CD4-positive, alpha-beta memory T cell (primary cell): ENCODE data around the gene NRXN2. TPM values are rescaled to one million over a fixed set of nuclear protein-coding genes. Genes with fewer than 3 reads are reported as not detected.
A peak's percentile ranks its signal among the peaks of the same experiment; 100 is the strongest.
"Not testable (repeated sequence)": the region's sequence is repeated elsewhere in the genome, so short reads cannot be mapped to it uniquely, and the experiment has no call there.

Experiments used
- CTCF ChIA-PET: fragments of 350-600 bp; sonication (Branson Sonifier 250); formaldehyde crosslinking; loops from one replicate; lab custom pipeline; 2021; ENCODE audit warnings: inconsistent platforms; ENCODE audit not compliant: partially characterized antibody; lab: Charles Lee
- POLR2A ChIA-PET: fragments of 350-600 bp; sonication (Branson Sonifier 250); formaldehyde crosslinking; loops from one replicate; lab custom pipeline; 2021; ENCODE audit not compliant: partially characterized antibody; lab: Charles Lee
- DNase-seq, 5 donors: peaks; one replicate each; pipeline versions ENCODE4 v3.0.0 to v3.0.0-alpha.2; 2020 to 2022; ENCODE audit warnings: mixed read lengths in 1 of 5
- H3K27ac ChIP-seq: one replicate; pipeline ENCODE4 v1.7.0; 2013; ENCODE audit warnings: low read depth, low read length
- H3K27me3 ChIP-seq: 2 replicates; pipeline ENCODE4 v1.7.0; 2013; ENCODE audit warnings: mild to moderate bottlenecking, low read length, moderate library complexity; ENCODE audit not compliant: insufficient read depth
- H3K36me3 ChIP-seq: 2 replicates; pipeline ENCODE4 v1.7.0; 2013; ENCODE audit warnings: mild to moderate bottlenecking, low read length, moderate library complexity; ENCODE audit not compliant: insufficient read depth
- H3K4me1 ChIP-seq: 2 replicates; pipeline ENCODE4 v1.7.0; 2013; ENCODE audit warnings: mild to moderate bottlenecking, low read length, moderate library complexity; ENCODE audit not compliant: insufficient read depth
- H3K4me3 ChIP-seq, 2 donors: one replicate each; pipeline ENCODE4 v1.7.0; 2013; ENCODE audit warnings: low read length in 2 of 2, mild to moderate bottlenecking in 1 of 2
- H3K9me3 ChIP-seq, 2 donors: one replicate each; pipeline ENCODE4 v1.7.0; 2013; ENCODE audit warnings: low read length in 2 of 2, control low read depth in 1 of 2; ENCODE audit not compliant: control insufficient read depth in 1 of 2
- H3K27ac Mint-ChIP-seq, 7 donors: one replicate each; pipeline ENCODE4 v1.8.0; 2020 to 2021; ENCODE audit warnings: mixed read lengths in 7 of 7, mild to moderate bottlenecking in 6 of 7, inconsistent platforms in 3 of 7, moderate library complexity in 3 of 7
- H3K27me3 Mint-ChIP-seq, 2 donors: one replicate each; pipeline ENCODE4 v1.8.0; 2020 to 2021; ENCODE audit warnings: mixed read lengths in 2 of 2
- H3K36me3 Mint-ChIP-seq, 2 donors: one replicate each; pipeline ENCODE4 v1.8.0; 2020 to 2021; ENCODE audit warnings: mixed read lengths in 2 of 2, inconsistent platforms in 1 of 2, mild to moderate bottlenecking in 1 of 2
- H3K4me1 Mint-ChIP-seq, 4 donors: one replicate each; pipeline ENCODE4 v1.8.0; 2020 to 2021; ENCODE audit warnings: mixed read lengths in 4 of 4, mild to moderate bottlenecking in 1 of 4
- H3K4me3 Mint-ChIP-seq, 8 donors: one replicate each; pipeline ENCODE4 v1.8.0; 2020 to 2021; ENCODE audit warnings: mixed read lengths in 8 of 8, mild to moderate bottlenecking in 7 of 8, moderate library complexity in 6 of 8, inconsistent platforms in 3 of 8
- H3K9me3 Mint-ChIP-seq, 8 donors: one replicate each; pipeline ENCODE4 v1.8.0; 2020 to 2021; ENCODE audit warnings: mixed read lengths in 8 of 8, mild to moderate bottlenecking in 5 of 8, inconsistent platforms in 3 of 8, moderate library complexity in 1 of 8
- intact Hi-C: fragments of 100-400 bp; cut with micrococcal nuclease; formaldehyde crosslinking; loops from one replicate; pipeline ENCODE4 v1.15.1; 2023
- polyA plus RNA-seq, 2 donors: library from polyadenylated mRNA; unstranded; fragments of 300-500 nt; fragmentation: Illumina TruSeq; gene quantifications; one replicate each; pipeline ENCODE4 v1.2.3, GENCODE V29; 2021
- total RNA-seq, 2 experiments: library from RNA; stranded (reverse); gene quantifications; one replicate each; pipeline ENCODE4 v1.2.3, GENCODE V29; 2021

Gene NRXN2
- total and polyA plus RNA-seq, 4 experiments from 2014 or later, result 0.30 TPM; not detected in 3

DNA sequence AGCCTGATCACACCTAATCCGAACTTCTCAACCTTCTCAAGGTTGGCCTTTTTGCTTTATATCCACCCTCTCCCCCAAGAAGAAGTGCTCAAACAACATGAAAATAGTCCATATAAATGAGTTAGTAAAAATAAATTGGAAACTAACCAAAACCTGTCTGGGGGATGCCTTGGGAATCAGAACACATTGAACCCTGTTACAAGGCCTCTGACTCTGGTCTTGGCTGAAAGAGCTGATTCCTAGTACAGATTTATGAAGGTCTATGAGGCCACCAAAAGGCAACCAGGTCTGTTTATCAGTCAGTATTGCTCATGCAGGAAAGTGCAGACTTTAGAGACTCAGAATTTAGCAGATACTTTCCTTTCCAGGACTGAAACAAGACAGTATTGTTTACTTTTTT lies 49.7 kb downstream of the NRXN2 start:
- no peak for DNase-seq
- no peaks in the 10 kb centered on the region for H3K4me1 ChIP-seq
- Mint-ChIP-seq H3K27ac (no peak overlapping the region), H3K9me3 (no peaks in the 10 kb centered on the region), H3K27me3 (peaks cover 36 to 37% of the 10 kb centered on the region in 2 donors), H3K36me3 (no peaks in the 10 kb centered on the region), H3K4me1 (no peaks in the 10 kb centered on the region), H3K4me3 (no peak overlapping the region)
- no peak overlapping the region for H3K4me3 ChIP-seq
- POLR2A ChIA-PET, result no interaction called here
- H3K36me3 ChIP-seq, result no peaks in the 10 kb centered on the region
- peaks cover 14% of the 10 kb centered on the region for H3K27me3 ChIP-seq
- H3K27ac ChIP-seq, result no peak overlapping the region
- H3K9me3 ChIP-seq, result no peaks in the 10 kb centered on the region
- CTCF ChIA-PET, result interaction anchor here (2.5 kb wide), 1 partner anchor 21 kb away, joined by 7 read pairs; no protein-coding TSS in a partner anchor
- intact Hi-C loops, result no loop called here

DNA sequence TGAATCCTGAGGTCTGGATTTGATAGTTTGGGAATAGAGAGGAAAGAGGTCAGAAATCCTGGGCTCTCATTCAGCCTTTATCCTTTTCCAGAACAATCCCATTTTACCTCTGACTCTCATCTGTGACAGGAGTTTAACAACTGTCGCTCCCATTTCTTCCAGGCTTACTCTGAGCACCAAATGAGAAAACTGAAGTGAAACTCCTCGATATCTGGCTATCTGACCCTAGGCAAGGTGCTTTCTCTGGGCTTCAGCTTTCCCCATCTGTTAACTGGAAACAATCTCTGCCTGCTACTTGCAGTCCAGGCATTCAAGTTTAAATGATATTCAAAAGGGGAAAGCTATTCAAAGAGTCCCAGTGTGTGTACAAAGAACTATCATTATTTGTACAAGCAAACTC lies 50.1 kb downstream of the NRXN2 start:
- Histone ChIP-seq H3K27me3 (peaks cover 14% of the 10 kb centered on the region), H3K36me3 (no peaks in the 10 kb centered on the region), H3K4me1 (no peaks in the 10 kb centered on the region), H3K9me3 (no peaks in the 10 kb centered on the region), H3K27ac (no peak overlapping the region), H3K4me3 (no peak overlapping the region)
- Mint-ChIP-seq H3K27ac (no peak overlapping the region), H3K9me3 (no peaks in the 10 kb centered on the region), H3K4me1 (no peaks in the 10 kb centered on the region), H3K36me3 (no peaks in the 10 kb centered on the region), H3K27me3 (peaks cover 34 to 37% of the 10 kb centered on the region in 2 donors), H3K4me3 (no peak overlapping the region)
- POLR2A ChIA-PET, result no interaction called here
- no peak for DNase-seq
- CTCF ChIA-PET, result interaction anchor here (2.5 kb wide), 1 partner anchor 20 kb away, joined by 7 read pairs; no protein-coding TSS in a partner anchor
- intact Hi-C loops, result no loop called here

DNA sequence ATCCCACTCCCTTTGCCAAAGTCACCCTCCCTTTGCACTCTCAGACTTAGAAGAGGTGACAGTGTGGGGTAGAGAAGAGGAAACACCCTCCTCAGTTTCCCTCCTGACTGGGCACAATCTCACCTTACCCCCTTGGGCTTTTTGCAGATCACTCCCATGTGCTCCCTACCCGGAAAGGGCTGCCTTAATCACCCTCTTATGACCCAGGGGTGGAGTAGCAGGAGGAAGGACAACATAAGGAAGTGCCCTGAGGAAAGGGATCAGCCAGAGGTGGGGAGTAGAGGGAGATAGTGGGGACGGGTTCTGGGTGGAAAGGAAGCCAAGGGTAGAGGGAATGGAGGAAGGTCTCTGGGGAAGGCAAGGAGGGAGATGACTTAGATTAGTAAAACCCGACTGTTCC lies 52.0 kb downstream of the NRXN2 start:
- Mint-ChIP-seq H3K9me3 (no peaks in the 10 kb centered on the region), H3K4me1 (no peaks in the 10 kb centered on the region), H3K27ac (no peak overlapping the region), H3K4me3 (no peak overlapping the region), H3K36me3 (no peaks in the 10 kb centered on the region), H3K27me3 (peaks cover 28% of the 10 kb centered on the region in 2 donors)
- Histone ChIP-seq H3K27me3 (peaks cover 6% of the 10 kb centered on the region), H3K36me3 (no peaks in the 10 kb centered on the region), H3K4me1 (no peaks in the 10 kb centered on the region), H3K4me3 (no peak overlapping the region), H3K27ac (no peak overlapping the region), H3K9me3 (no peaks in the 10 kb centered on the region)
- POLR2A ChIA-PET, result no interaction called here
- CTCF ChIA-PET, result no interaction called here
- no peak for DNase-seq
- intact Hi-C loops, result no loop called here

DNA sequence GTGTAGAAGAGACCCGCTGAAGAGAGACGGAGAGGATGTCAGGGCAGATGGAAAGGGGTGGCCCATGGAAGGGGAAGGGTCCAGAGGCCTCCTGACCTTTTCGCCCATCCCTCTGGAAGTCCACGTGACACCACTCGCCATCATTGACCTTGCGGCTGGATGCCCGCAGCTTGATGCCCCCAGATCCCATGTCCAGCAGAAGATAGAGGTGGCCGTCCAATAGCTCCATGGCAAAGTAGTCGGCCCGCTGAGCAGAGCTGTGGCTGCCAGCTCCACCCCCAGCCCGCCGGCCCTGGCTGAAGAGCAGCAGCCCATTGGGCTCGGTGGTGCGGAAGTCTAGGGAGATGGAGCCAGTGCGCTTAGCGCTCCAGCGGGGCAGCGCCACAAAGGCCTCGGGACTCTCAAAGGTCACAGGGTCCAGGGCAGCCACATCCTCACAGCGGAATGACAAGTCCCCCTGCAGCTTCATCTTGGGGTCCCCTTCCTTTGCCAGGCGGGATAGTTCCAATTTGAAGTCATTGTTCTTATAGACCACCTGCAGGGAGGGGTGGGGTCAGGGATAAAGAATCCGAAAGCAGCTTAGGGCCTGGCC lies 55.7 kb downstream of the NRXN2 start:
- DNase-seq, result no peak
- ChIA-PET POLR2A (no interaction called here), CTCF (interaction anchor here (1.1 kb wide), 1 partner anchor 14 kb away, joined by 3 read pairs; no protein-coding TSS in a partner anchor)
- peaks cover 5% of the 10 kb centered on the region for H3K27me3 ChIP-seq
- H3K27ac Mint-ChIP-seq, result no peak overlapping the region
- H3K27me3 Mint-ChIP-seq, result peaks cover 12 to 23% of the 10 kb centered on the region in 2 donors
- no peaks in the 10 kb centered on the region for H3K36me3 Mint-ChIP-seq
- H3K9me3 ChIP-seq, result no peaks in the 10 kb centered on the region
- H3K9me3 Mint-ChIP-seq, result no peaks in the 10 kb centered on the region
- no peak overlapping the region for H3K27ac ChIP-seq
- H3K4me3 ChIP-seq, result no peak overlapping the region
- intact Hi-C loops, result no loop called here
- H3K4me3 Mint-ChIP-seq, result no peak overlapping the region
- no peaks in the 10 kb centered on the region for H3K36me3 ChIP-seq
- no peaks in the 10 kb centered on the region for H3K4me1 ChIP-seq
- H3K4me1 Mint-ChIP-seq, result no peaks in the 10 kb centered on the region

DNA sequence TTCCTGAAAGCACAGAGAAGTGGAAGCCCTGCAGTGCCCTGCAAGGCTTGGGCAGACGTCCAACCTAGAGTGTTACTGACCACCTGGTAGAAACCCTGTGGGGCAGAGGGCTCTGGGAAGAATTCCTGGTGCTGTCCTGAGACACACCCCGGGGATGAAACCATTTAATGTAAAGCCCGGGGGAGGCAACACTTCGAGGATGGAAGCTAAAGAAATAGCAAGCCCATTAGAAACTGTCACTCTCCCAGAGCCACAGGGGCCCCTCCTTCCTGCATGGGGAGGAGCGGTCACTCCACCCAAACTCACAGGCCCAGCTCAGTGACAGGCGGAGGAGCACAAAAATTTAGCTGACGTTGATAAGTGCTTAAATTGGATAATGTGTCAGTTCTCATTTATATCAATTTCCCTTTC lies 57.6 kb downstream of the NRXN2 start:
- no peaks in the 10 kb centered on the region for H3K4me1 ChIP-seq
- no peaks in the 10 kb centered on the region for H3K36me3 Mint-ChIP-seq
- H3K27ac Mint-ChIP-seq, result no peak overlapping the region
- peaks cover 6 to 10% of the 10 kb centered on the region in 2 donors for H3K27me3 Mint-ChIP-seq
- intact Hi-C loops, result no loop called here
- H3K4me3 ChIP-seq, result no peak overlapping the region
- no peaks in the 10 kb centered on the region for H3K4me1 Mint-ChIP-seq
- ChIA-PET CTCF (no interaction called here), POLR2A (no interaction called here)
- H3K9me3 Mint-ChIP-seq, result no peaks in the 10 kb centered on the region
- no peak overlapping the region for H3K4me3 Mint-ChIP-seq
- no peak for DNase-seq
- no peaks in the 10 kb centered on the region for H3K27me3 ChIP-seq
- H3K27ac ChIP-seq, result no peak overlapping the region
- H3K36me3 ChIP-seq, result no peaks in the 10 kb centered on the region
- no peaks in the 10 kb centered on the region for H3K9me3 ChIP-seq

DNA sequence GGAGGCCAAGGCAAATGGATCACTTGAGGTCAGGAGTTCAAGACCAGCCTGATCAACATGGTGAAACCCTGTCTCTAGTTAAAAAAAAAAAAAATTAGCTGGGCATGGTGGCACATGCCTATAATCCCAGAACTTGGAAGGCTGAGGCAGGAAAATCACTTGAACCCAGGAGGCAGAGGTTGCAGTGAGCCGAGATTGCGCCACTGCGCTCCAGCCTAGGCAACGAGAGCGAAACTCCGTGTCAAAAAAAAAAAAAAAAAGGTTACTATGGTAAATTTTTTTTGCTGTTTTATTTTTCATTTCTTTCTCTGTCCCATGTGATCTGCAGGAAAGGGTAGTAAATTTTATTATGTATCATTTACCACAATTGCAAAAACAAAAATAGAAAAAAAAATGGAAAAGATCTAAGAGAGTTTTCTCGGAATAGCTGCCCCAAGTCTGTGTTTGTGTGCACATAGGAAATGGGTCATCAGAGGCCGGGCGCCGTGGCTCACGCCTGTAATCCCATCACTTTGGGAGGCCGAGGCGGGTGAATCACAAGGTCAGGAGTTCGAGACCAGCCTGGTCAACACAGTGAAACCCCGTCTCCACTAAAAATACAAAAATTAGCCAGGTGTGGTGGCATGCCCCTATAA lies 58.6 kb downstream of the NRXN2 start:
- H3K4me3 ChIP-seq, H3K27me3 Mint-ChIP-seq, DNase-seq, H3K9me3 ChIP-seq, H3K36me3 ChIP-seq, H3K9me3 Mint-ChIP-seq, H3K27ac ChIP-seq, H3K27me3 ChIP-seq, H3K4me1 Mint-ChIP-seq, POLR2A ChIA-PET, H3K4me1 ChIP-seq, H3K36me3 Mint-ChIP-seq, CTCF ChIA-PET, intact Hi-C loops, H3K4me3 Mint-ChIP-seq: not testable (repeated sequence)
- H3K27ac Mint-ChIP-seq, result peak overlapping the region in 1 of 7 donors; percentile 55

DNA sequence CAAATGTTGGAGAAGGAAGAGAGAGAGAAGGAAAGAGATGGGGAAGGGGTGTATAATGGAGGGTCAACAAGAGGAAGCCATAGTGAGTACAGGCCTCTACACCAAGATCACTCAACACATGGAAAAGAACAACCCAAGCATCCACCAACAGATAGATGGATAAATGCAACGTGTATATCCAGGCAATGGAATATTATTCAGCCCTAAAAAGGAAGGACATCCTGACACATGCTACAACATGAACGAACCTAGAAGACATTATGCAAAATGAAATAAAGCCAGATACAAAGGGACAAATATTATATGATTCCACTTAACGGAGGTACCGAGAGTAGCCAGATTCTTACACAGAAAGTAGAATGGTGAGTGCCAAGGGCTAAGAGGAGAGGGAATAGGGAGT lies 59.3 kb downstream of the NRXN2 start:
- CTCF ChIA-PET, result no interaction called here
- H3K4me1 ChIP-seq, result no peaks in the 10 kb centered on the region
- POLR2A ChIA-PET, result no interaction called here
- no peak overlapping the region for H3K27ac ChIP-seq
- intact Hi-C loops, result no loop called here
- no peak overlapping the region for H3K27ac Mint-ChIP-seq
- no peaks in the 10 kb centered on the region for H3K9me3 ChIP-seq
- no peak for DNase-seq
- H3K27me3 ChIP-seq, result no peaks in the 10 kb centered on the region
- H3K4me3 Mint-ChIP-seq, result no peak overlapping the region
- H3K36me3 Mint-ChIP-seq, result no peaks in the 10 kb centered on the region
- H3K36me3 ChIP-seq, result no peaks in the 10 kb centered on the region
- no peaks in the 10 kb centered on the region for H3K9me3 Mint-ChIP-seq
- peaks cover 3 to 4% of the 10 kb centered on the region in 2 donors for H3K27me3 Mint-ChIP-seq
- no peaks in the 10 kb centered on the region for H3K4me1 Mint-ChIP-seq
- H3K4me3 ChIP-seq, result no peak overlapping the region
